Right lobe of liver (tissue), 4 donors: Measurements from ENCODE around the gene C2orf76.

Source experiments
- POLR2A ChIP-seq: fragments of 450-650 bp; IDR thresholded peaks from one replicate; pipeline ENCODE4 v1.6.1; 2017; ENCODE audit warnings: antibody characterized with exemption, mild to moderate bottlenecking
- TF ChIP-seq, protein P1 (sequence below), 4 donors: fragments of 200-600 bp in 3 of 4; fragments of 450-650 bp in 1 of 4; IDR thresholded peaks; one replicate each; pipeline versions ENCODE4 v1.5.1 to v1.8.0; 2016 to 2022; ENCODE audit warnings: antibody characterized with exemption in 4 of 4, mild to moderate bottlenecking in 2 of 4
- donor health status: DM: no; HTN: no; CAD: no.
- donor health status: DM: no; HTN: no; CAD: no.
- donor health status: DM: no; HTN: yes; CAD: no.

DNA sequence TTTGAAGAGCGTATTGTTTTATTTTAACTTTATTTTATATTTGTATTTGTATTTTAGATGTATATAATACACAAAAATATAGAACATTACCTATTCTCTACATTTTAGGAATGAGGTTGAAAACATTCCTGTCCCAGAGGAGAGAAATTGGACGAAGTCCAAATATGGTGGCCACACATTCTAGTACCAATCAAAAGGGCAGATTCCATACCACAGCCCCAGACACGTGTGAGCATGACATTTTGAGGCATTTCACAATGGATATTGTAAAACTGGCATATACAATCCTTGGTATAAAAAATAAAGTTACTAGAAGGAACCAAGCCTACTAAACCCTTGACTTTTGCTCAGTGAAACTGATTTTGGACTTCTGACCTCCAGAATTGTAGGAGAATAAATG is 50.6 kb downstream of the C2orf76 start:
- TF ChIP-seq, protein P1, sequence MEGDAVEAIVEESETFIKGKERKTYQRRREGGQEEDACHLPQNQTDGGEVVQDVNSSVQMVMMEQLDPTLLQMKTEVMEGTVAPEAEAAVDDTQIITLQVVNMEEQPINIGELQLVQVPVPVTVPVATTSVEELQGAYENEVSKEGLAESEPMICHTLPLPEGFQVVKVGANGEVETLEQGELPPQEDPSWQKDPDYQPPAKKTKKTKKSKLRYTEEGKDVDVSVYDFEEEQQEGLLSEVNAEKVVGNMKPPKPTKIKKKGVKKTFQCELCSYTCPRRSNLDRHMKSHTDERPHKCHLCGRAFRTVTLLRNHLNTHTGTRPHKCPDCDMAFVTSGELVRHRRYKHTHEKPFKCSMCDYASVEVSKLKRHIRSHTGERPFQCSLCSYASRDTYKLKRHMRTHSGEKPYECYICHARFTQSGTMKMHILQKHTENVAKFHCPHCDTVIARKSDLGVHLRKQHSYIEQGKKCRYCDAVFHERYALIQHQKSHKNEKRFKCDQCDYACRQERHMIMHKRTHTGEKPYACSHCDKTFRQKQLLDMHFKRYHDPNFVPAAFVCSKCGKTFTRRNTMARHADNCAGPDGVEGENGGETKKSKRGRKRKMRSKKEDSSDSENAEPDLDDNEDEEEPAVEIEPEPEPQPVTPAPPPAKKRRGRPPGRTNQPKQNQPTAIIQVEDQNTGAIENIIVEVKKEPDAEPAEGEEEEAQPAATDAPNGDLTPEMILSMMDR (IDR thresholded peaks at IDR 0.05): no peak
- no peak for TF ChIP-seq POLR2A
